ENCODE measurements around the gene PPARD. TPM values are rescaled to one million over a fixed set of nuclear protein-coding genes. Genes with fewer than 3 reads are reported as not detected.
"Not testable (repeated sequence)": the region's sequence is repeated elsewhere in the genome, so short reads cannot be mapped to it uniquely, and the experiment has no call there.

PPARD gene
- total RNA-seq, 1 experiment from 2014 or later = 13.4 TPM

DNA sequence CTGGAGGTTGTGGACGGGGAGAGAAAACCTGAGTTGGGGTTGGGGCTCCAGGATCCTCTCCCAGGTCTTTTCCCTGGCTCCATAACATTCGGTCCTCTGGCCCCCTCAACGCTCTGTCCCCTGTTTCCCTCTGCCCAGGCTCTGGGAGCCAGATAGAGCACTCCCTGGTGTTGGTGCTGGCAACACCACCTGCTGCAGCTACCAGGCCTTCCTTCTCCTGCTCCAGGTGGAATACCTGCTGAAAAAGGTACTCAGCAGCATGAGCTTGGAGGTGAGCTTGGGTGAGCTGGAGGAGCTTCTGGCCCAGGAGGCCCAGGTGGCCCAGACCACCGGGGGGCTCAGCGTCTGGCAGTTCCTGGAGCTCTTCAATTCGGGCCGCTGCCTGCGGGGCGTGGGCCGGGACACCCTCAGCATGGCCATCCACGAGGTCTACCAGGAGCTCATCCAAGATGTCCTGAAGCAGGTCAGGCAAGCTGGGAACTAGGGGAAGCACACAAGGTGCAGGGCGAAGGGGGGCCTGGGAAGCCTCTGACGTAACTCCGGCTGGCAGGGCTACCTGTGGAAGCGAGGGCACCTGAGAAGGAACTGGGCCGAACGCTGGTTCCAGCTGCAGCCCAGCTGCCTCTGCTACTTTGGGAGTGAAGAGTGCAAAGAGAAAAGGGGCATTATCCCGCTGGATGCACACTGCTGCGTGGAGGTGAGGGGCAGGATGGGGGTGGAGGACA, 30.1 kb upstream of the PPARD start:
- no peak for DNase-seq (ENCODE audit: low read depth)

DNA sequence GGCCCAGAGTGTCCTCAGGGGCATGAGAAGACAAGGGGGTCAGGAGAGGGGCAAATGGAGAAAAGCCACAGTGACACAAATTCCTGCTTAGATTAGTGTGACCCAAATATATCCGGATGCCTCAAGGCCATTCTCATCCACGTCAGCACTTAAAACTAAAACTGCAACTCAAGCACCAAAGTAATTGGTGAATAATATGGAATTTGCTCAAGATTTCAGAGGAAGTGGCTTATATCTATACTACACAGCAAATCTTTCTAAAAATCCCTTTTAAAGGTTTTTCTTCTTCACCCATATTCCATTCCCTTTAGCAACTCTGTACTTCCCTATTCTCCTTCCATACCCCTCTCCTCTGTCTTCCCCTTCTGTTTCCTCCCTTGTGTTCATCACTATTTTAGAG, 29.6 kb upstream of the PPARD start:
- no peak for DNase-seq (ENCODE audit: low read depth)

GRCh38 chr6:35317483-35318195, 24.7 kb upstream of the PPARD start:
- no peak for DNase-seq (ENCODE audit: low read depth)

GRCh38 chr6:35318196-35319171, 23.9 kb upstream of the PPARD start:
- DNase-seq (ENCODE audit: low read depth) = peak; percentile 82

- no peak for DNase-seq (ENCODE audit: low read depth)
These were observed 22.9 kb upstream of the PPARD start for GRCh38 chr6:35319346-35320030.

DNA sequence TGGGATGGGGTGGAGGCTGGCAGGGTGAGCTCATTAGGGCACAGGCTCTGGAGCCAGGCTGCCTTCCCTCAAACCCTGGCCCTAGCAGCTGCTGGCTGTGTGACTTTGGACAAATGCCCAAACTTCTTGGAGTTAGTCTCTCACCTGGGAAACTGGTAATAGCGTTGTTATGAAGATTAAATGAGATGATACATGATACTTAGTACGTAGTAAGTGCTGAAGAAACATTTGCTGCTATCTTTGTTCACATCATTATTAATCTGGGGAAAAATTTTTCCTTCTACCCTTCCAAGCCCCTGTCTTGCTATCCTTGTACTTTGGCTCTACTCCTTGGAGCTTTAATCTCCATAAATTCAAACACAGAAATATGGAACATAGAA, 22.3 kb upstream of the PPARD start:
- no peak for DNase-seq (ENCODE audit: low read depth)

GRCh38 chr6:35321091-35321490, 21.3 kb upstream of the PPARD start:
- DNase-seq (ENCODE audit: low read depth) = no peak

DNA sequence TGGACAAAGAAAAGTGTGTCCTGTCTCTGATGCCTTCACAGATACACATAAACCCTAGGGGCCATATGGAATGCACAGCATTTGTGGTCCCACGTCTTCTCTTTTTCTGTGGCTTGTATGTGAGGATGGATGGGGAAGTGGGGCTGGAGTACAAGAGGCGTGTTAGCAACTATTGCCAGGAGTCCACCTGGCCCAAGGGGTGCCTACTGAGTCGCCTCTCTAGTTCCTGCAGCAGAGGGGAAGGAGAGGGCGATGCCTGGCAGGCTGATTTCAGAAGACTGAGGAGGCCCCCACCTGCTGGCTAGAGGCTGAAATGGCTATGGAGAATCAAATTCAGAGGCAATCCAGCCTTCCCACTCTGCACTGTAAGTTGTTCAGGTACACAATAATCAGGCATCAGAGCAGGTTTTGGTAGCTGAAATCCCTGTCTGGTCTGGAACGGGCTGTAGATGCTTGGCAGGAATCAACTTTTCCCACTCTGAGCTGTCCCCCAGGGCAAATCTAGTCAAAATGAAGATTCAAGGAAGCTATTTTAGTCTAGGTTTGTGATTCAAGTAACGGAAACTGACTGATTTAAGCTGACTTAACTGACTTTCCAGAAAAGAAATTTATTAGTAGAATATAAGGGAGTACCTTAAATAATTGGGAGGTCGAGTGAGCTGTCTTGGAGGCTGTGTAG, 14.9 kb upstream of the PPARD start:
- peak; percentile 54 for DNase-seq (ENCODE audit: low read depth)

GRCh38 chr6:35328108-35328723, 14.1 kb upstream of the PPARD start:
- no peak for DNase-seq (ENCODE audit: low read depth)

DNA sequence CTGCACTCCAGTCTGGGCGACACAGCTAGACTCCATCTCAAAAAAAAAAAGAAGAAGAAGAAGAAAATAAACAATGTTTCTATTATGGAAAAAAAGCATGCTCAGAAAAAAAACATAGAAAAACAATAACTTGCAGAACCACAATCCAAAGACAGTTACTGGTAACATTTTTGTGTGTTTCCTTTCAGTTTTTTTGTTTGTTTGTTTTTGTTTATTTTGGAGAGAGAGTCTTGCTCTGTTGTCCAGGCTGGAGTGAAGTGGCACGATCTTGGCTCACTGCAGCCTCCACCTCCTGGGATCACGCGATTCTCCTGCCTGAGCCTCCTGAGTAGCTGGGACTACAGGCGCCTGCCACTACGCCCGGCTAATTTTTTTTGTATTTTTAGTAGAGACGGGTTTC, 13.4 kb upstream of the PPARD start:
- not testable (repeated sequence) for DNase-seq (ENCODE audit: low read depth)

GRCh38 chr6:35330541-35331119, 11.7 kb upstream of the PPARD start:
- no peak for DNase-seq (ENCODE audit: low read depth)

DNA sequence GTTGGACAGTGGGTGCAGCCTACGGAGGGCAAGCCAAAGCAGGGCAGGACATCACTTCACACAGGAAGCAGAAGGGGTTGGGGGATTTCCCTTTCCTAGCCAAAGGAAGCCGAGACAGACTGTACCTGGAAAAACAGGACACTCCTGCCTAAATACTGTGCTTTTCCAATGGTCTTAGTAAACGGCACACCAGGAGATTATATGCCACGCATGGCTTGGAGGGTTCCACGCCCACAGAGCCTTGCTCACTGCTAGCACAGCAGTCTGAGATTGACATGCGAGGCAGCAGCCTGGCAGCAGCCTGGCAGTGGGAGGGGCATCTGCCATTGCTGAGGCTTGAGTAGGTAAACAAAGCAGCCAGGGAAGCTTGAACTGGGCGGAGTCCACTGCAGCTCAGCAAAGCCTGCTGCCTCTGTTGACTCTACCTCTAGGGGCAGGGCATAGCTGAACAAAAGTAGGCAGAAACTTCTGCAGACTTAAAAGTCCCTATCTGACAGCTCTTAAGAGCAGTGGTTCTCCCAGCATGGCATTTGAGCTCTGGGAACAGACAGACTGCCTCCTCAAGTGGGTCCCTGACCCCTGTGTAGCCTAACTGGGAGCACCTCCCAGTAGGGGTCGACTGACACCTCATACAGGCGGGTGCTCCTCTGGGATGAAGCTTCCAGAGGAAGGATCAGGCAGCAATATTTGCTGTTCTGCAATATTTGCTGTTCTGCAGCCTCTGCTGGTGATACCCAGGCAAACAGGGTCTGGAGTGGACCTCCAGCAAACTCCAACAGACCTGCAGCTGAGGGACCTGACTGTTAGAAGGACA, 10.1 kb upstream of the PPARD start:
- DNase-seq (ENCODE audit: low read depth) = peak; percentile 67

DNA sequence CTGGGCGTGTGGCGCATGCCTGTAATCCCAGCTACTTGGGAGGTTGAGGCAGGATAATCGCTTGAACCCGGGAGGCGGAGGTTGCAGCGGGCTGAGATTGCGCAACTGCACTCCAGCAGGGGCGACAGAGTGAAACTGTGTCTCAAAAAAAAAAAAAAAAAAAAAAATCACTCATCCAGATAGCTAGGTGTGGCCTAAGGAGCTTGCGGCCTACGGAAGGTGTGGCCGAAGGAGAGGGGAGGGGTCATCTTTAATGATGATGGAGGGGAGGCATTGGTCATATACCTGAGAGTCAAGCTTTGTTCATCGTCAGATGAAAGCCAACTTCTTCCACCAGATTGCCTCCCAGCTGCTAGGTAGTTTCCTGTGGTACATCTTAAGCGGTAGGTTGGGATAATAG, 801 bp upstream of the PPARD start:
- no peak for DNase-seq (ENCODE audit: low read depth)

DNA sequence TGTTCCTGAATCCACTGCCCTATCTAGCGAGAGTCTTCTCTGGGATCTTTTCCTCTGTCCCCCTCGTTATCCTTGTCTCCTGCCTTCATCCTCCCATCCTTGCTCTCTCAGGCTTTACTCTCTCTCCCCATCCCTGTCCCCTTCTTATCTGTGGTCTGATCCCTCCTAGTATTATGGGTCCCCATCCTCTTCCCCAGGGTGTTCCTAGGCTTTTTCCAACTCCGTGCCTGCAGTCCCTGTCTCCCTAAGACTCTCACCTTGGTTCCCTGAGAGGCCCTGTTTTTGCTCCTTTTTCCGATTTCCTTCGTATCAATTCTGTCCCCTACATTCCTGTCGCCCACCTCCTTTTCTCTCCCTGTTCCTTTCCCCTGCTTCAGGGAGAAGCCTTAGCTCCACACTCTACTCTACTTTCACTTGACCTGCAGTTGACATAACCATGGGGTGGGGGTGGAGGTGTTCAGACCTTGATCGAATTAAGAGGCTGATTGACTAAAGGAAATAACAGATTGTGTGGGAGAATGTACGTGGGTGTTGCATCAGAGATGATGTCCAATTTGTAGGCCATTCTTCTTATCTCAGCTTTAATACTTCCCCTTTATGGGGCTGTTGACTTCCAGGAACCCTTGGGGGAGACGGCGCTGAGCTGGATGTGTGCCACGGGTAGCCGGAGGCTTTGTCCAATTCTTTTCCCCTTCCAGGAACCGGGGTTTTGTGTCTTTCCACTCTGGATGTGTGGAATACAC, 905 bp downstream of the PPARD start:
- DNase-seq (ENCODE audit: low read depth) = no peak

GRCh38 chr6:35343835-35344550, 1.6 kb downstream of the PPARD start:
- DNase-seq (ENCODE audit: low read depth) = no peak

- DNase-seq (ENCODE audit: low read depth) = no peak
These were observed 9.1 kb downstream of the PPARD start for GRCh38 chr6:35351422-35351821.

GRCh38 chr6:35352735-35353134, 10.4 kb downstream of the PPARD start:
- DNase-seq (ENCODE audit: low read depth) = no peak
